T-helper 1 cell treated with Interleukin-12 subunit alpha and Interleukin-12 subunit beta and Interleukin-4 antibody, amounts not matched to agents 30 ng/mL and 1 ng/mL, for 36 hours (primary cell): ENCODE results near the gene OTX1. TPM values are rescaled to one million over a fixed set of nuclear protein-coding genes. Genes with fewer than 3 reads are reported as not detected.
"Not testable (repeated sequence)": the region's sequence is repeated elsewhere in the genome, so short reads cannot be mapped to it uniquely, and the experiment has no call there.

Experiments used
- intact Hi-C: fragments of 100-400 bp; cut with micrococcal nuclease; formaldehyde crosslinking; loops from one replicate; pipeline ENCODE4 v1.15.1; 2024
- total RNA-seq: library from RNA; stranded (reverse); gene quantifications from 2 replicates; pipeline ENCODE4 v1.2.3, GENCODE V29; 2022

OTX1 gene
- not detected in 2 replicates for total RNA-seq

DNA sequence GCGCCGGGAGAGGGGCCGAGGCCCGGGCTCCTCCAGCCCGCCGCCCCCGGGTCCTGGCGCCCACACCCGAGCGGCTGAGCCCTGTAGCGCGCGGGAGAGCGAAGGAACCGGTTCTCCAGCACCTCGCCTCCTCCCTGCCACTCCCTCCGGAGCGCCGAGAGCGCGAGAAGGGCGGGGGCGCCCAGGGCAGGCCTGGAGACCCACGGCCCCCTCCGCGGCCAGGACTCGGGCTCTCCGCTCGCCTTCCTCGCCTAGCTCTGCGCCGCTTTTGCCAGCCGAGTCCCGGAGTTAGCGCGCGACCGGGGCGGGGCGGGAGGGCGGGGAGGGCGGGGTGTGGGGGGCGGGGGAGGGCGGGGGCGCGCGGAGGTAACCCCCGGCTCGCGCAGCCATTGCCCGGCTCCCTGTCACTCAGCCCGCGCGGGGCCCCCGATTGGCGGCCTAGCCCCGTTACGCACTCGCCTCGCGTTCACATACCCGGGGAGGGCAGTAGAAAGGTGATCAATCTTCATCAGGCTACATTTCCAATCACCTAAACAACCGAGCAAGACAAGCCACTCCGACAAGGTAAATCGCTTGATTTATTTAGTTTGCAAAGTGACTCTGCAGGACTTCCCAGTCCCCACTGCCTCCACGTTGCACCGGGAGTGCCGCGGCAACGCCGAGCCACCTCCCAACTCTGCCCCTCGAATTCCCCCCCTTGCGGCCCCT is at the start of gene OTX1:
OTX1 (plus strand) TSS at position 497 of the 708 bp plus-strand sequence. CDS start 2,161 bp downstream, outside the sequence.
- intact Hi-C loops: loop anchor here (1.0 to 10.0 kb wide), 5 partner anchors 10 to 1822 kb away; partner anchors contain the start of gene EHBP1

- intact Hi-C loops: no loop called here
These were observed 49.1 kb upstream of the OTX1 start for GRCh38 chr2:63001576-63001975.

- intact Hi-C loops: no loop called here
These were observed 47.3 kb upstream of the OTX1 start for GRCh38 chr2:63003351-63003750.

DNA sequence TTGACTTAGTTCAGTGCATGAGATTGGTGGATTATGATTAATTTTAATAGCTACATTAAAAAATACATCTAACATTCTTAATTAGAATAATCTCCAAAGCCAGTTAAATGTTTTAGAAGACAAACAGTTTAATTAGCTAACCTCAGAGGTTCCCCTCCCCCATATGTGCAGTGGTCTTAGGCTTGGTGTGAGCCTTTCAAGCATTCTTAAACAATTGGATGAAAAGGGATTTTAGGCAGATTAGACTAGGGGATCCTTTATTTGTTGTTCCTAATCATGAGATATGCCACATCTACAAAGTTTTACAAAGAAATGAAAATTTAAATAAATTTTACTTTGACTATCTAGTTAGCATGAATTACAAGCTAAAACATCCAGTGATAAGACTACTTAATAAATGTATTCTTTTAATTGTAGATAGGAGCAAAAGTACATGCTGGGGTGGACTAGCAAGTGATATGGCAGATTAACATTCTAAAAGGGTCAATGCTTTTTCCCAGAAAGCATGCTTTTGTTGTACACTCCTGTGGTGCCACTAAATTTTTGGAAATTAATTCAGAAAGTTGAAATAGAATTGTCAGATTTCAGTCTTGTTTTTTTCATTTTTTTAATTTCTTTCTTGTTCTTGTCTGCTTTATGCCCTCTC is 42.7 kb upstream of the OTX1 start:
- intact Hi-C loops: no loop called here

DNA sequence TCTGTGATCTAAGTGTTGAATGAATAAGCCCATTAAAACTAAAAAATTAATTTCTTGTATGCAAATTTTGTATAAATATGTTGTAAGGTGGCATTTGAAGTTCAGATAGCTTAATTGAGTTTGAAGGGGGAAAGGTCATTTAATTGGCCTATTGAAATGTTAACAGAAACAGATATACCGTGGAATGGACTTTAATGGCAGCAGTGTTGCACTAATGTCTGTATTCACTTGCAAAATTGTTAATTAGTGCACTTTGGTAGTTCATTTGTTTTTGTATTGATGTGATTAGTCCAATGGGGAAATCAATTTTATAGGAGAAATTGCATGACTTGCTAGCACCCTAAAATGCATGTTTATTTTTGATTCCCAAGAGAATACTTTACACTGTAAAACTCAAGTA is 41.8 kb upstream of the OTX1 start:
- intact Hi-C loops: no loop called here

- intact Hi-C loops: no loop called here
These were observed 41.1 kb upstream of the OTX1 start for GRCh38 chr2:63009490-63009889.

DNA sequence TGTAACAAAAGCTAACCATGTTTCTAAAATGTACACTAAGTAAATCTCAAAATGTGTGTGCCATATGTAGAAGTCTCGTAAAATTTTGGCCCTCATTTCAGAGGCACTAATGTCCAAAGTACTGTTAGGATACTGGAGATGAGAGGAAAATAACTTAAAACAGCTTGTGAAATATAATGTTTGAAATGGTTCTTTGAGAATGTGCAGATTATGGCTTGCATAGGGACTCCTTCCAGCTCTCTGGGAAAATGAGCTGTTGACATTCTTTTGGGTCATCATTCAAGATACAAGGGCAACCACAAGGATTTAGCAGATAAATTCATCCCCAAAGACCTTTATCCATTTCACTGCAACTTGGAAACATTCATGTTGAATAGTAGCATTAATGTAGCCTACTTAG is 38.1 kb upstream of the OTX1 start:
- intact Hi-C loops: no loop called here

DNA sequence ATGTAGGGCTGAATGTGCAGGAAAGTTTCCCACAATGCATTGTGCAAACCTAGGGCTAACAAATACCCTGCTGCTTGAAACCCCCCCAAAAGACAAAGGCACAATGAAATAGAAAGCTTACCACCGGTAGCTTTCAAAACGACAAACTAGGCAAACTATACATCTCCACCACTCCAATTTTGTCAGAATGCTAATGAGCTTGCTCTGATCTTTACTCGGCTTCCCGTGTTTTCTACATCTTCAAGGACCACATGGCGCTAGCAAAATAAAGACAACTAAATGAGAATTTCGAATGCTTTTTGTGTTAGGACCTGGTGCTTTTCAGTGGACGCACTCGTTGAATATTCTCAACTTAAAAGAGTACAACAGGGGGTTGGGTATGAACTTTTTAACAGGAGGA is 37.2 kb upstream of the OTX1 start:
- intact Hi-C loops: no loop called here

DNA sequence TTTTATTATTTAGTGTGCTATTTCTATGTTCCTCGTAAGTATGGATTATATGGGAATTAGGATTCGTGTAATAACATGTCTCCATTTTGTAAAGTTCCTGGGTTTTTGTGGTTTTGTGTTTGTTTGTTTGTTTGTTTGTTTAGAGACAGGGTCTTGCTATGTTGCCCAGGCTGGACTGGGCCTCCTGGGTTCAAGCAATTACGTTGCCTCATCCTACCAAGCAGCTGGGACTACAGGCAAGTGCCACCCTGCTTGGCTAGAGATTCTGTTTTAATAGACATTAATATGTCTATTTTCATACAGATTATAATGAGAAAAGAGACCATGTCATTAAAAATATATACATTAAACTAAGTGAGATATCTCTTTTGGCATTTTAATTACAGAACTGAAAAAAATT is 35.2 kb upstream of the OTX1 start:
- intact Hi-C loops: no loop called here

GRCh38 chr2:63018439-63018838 is 32.2 kb upstream of the OTX1 start:
- intact Hi-C loops: no loop called here

- intact Hi-C loops: not testable (repeated sequence)
These were observed 30.9 kb upstream of the OTX1 start for GRCh38 chr2:63019686-63020085.

DNA sequence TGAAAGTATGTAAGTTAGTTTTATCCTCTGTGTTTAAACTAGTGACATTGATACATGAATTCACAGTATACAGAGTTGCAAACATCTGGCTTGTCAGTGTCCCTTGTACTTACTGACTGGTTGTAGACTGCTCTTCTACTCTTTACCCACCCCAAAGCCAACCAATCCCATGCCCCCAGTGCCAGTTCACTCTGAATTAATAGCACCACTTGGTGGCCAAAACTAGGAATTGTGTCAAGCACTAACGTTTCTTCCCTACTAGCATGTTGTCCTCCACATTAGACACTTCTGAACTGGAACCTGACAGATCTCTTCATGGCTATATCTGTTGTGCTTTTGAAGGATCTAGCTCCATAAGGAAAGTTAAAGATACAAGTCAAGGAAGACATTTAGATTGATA is 27.2 kb upstream of the OTX1 start:
- intact Hi-C loops: no loop called here

DNA sequence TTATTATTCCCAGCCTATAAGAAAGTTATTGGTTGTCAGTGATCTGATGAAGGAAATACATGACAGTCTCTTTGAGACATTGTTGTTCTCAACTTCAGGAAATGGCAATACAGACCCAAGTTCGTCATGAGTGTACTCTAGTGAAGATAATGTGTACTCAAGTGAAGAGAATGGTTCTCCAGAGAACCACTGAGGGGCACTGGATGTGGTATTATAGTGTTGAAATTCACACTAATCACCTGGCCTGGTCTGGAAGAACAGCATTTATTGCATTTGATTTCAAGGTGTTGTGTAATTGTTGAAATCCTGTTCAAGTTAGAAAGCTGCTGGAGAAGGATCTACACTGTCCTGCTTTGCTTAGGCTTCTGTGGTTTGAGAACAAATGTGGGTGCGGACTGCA is 23.4 kb upstream of the OTX1 start:
- intact Hi-C loops: no loop called here

DNA sequence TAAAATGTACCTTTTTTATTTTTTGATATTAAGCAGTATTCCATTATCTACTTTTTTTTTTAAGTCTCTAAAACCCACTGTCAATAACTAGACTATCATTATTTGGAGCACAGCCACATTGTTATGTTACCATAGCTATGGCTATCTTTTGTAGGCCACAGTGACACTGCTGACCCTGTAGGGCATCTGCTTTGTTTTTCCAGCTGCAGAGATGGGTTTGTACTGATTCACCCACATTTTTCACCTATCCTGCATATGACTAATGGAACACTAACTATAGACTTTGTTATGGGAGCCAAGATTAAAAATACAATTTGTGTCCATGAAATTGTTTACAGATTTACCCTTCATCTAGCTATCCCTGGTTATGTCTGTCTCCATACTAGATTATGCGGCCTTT is 21.6 kb upstream of the OTX1 start:
- intact Hi-C loops: no loop called here

- intact Hi-C loops: no loop called here
These were observed 16.1 kb upstream of the OTX1 start for GRCh38 chr2:63034526-63034925.

GRCh38 chr2:63035169-63035568 is 15.5 kb upstream of the OTX1 start:
- intact Hi-C loops: no loop called here

- intact Hi-C loops: no loop called here
These were observed 15.0 kb upstream of the OTX1 start for GRCh38 chr2:63035660-63036059.

DNA sequence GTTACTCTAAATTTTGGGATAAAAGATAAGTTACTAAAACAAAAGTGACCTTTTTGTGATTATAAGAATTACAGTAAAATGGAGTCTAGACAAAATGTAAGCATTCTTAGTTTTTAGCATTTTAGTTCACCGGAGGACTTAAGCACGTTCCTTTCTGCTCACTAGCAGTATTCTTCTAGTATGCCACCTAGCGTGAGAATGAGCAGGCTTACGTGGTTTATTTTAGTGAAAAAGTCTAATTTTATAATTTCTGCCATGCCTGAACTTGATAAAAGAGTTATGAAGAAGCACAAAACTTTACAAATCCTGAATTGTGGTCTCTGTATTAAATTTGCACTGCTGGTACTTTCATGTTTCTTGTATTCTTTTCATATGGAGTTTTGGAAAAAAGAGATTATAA is 12.6 kb upstream of the OTX1 start:
- intact Hi-C loops: no loop called here

- intact Hi-C loops: no loop called here
These were observed 10.0 kb upstream of the OTX1 start for GRCh38 chr2:63040586-63040985.

DNA sequence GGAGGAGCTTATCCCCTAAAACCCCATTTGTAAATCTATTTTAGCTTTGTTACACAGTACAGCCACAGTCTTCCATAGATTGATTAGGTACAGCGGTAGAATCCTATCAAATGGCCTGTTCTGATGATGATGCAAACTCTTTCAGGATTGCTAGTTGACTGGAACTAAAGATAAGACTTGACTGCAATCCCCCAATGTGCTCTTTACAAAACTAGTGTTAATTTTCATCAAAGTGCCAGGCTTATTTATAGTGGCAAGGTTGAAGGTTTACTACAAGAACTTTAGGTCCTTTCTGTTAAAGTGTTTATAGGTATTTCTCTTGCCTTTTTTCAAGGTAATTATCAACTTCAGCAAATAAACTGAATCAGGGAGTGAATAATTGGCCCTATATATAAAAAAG is 9.0 kb upstream of the OTX1 start:
- intact Hi-C loops: no loop called here

- intact Hi-C loops: no loop called here
These were observed 6.0 kb upstream of the OTX1 start for GRCh38 chr2:63044362-63045327.

- intact Hi-C loops: no loop called here
These were observed 4.1 kb upstream of the OTX1 start for GRCh38 chr2:63046552-63046951.
